ENCODE data around the gene LRRC8D. TPM values are rescaled to one million over a fixed set of nuclear protein-coding genes. Genes with fewer than 3 reads are reported as not detected.

Gene LRRC8D
- total RNA-seq, 1 experiment from 2014 or later = 19.6 TPM

DNA sequence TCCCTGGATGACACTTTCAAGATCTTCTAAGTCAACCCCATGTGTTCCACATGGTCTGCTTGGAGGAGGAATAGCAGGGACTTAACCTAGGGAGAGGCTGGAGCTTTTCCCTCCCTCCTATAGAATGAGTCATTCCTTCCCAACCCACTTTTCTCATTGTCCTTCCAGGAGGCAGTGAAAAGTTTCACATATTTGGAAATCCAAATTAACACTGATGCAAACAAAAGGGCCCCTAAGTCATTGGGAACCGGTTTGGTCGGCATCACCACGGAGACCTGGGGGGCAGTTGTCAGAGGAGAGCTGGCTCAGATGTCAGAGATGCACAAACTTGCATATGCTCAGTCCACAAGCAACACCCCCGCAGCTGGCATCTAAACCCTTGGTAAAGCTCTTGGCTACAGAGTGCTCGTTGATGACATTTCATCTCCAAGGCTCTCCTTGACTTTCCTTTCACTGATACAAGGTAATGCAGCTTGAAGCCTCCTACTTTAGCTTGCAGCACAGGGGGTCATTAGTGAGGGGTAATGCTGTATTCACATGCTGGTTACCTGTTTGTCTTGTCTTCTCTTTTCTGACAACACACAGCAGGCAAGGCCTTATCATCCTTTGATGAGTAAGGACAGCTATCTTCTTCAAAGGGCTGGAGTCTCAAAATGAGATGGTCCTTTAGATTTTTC is 12.3 kb upstream of the LRRC8D start:
- Histone ChIP-seq H3K9ac (ENCODE audit: low read length) (no peak overlapping the region), H3K27ac (ENCODE audit: low read length) (0 out of 2 replicates have a peak overlapping the region, but pooled peaks have one; percentile 13)
- peak; percentile 85 for DNase-seq

DNA sequence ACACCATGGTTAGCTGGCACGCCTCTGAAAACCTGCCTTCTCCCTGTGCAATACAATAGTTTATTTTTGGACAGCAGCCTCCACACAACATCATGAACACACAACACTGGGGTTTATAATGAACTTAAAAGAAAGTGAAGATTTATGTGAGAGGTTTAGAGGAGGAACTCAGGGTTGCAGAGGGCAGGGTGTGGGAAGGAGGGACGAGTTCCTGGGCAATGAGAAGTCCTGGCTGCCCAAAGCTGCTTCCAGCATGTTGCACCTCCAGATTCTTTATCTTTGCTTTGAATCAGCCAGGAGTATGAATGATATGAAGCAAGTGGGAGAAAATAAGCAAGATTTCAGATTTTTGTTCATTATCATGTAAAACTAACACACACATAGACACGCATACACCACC is 11.3 kb upstream of the LRRC8D start:
- DNase-seq (no peak), ATAC-seq (no peak)
- no peaks in the 10 kb centered on the region for H3K27me3 ChIP-seq (ENCODE audit: low read length)
- H3K36me3 ChIP-seq (ENCODE audit: low read depth, low read length) = no peaks in the 10 kb centered on the region
- POLR2A ChIA-PET (ENCODE audit: unreplicated experiment) = interaction anchor here (0.6 kb wide), 2 partner anchors 12 to 255 kb away, joined by 3 to 6 read pairs; no protein-coding TSS in a partner anchor
- H3K4me2 ChIP-seq (ENCODE audit: low read length) = no peak overlapping the region
- intact Hi-C loops (cut with micrococcal nuclease) = no loop called here
- no TSS peak for BruUV-seq (replicated peaks)
- H3F3A ChIP-seq (ENCODE audit: low read length, unreplicated experiment) = no peaks in the 10 kb centered on the region
- no peaks in the 10 kb centered on the region for H3K9me2 ChIP-seq (replicated peaks; ENCODE audit: low read length)
- no peak overlapping the region for H3K27ac ChIP-seq (ENCODE audit: low read length)
- no peak overlapping the region for H2AFZ ChIP-seq (ENCODE audit: low read length)
- no peaks in the 10 kb centered on the region for H4K20me1 ChIP-seq (ENCODE audit: low read length)
- no peaks in the 10 kb centered on the region for H3K9me3 ChIP-seq (ENCODE audit: low read length)
- no peak overlapping the region for H3K4me3 ChIP-seq (ENCODE audit: low read length)
- TF ChIP-seq, protein P1, sequence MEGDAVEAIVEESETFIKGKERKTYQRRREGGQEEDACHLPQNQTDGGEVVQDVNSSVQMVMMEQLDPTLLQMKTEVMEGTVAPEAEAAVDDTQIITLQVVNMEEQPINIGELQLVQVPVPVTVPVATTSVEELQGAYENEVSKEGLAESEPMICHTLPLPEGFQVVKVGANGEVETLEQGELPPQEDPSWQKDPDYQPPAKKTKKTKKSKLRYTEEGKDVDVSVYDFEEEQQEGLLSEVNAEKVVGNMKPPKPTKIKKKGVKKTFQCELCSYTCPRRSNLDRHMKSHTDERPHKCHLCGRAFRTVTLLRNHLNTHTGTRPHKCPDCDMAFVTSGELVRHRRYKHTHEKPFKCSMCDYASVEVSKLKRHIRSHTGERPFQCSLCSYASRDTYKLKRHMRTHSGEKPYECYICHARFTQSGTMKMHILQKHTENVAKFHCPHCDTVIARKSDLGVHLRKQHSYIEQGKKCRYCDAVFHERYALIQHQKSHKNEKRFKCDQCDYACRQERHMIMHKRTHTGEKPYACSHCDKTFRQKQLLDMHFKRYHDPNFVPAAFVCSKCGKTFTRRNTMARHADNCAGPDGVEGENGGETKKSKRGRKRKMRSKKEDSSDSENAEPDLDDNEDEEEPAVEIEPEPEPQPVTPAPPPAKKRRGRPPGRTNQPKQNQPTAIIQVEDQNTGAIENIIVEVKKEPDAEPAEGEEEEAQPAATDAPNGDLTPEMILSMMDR (conservative IDR thresholded peaks at IDR 0.05; ENCODE audit: low read depth, low read length) = no peak
- TF ChIP-seq EZH2phosphoT487 (IDR thresholded peaks at IDR 0.05; ENCODE audit: borderline replicate concordance, low read length) (no peak), EZH2 (IDR thresholded peaks at IDR 0.05; ENCODE audit: low read length, unreplicated experiment) (no peak)
- H3K79me2 ChIP-seq (ENCODE audit: low read length) = no peaks in the 10 kb centered on the region
- H3K4me1 ChIP-seq (ENCODE audit: insufficient read depth, low read length) = peaks cover 22% of the 10 kb centered on the region
- H3K9ac ChIP-seq (ENCODE audit: low read length) = no peak overlapping the region
- CTCF ChIA-PET = no interaction called here

More for the DNA sequence above, 12.3 kb upstream of the LRRC8D start:
- peak; percentile 76 for ATAC-seq
- peak overlapping the region; percentile 24 for H3K4me2 ChIP-seq (ENCODE audit: low read length)
- H3F3A ChIP-seq (ENCODE audit: low read length, unreplicated experiment) = no peaks in the 10 kb centered on the region
- H3K79me2 ChIP-seq (ENCODE audit: low read length) = no peaks in the 10 kb centered on the region
- BruUV-seq (replicated peaks) = no TSS peak
- ChIA-PET CTCF (no interaction called here), POLR2A (ENCODE audit: unreplicated experiment) (interaction anchor here (0.5 kb wide), 1 partner anchor 169 kb away, joined by 26 read pairs; no protein-coding TSS in a partner anchor)
- TF ChIP-seq EZH2phosphoT487 (IDR thresholded peaks at IDR 0.05; ENCODE audit: borderline replicate concordance, low read length) (no peak), EZH2 (IDR thresholded peaks at IDR 0.05; ENCODE audit: low read length, unreplicated experiment) (no peak)
- TF ChIP-seq, protein P1 (conservative IDR thresholded peaks at IDR 0.05; ENCODE audit: low read depth, low read length) = no peak
- H3K27me3 ChIP-seq (ENCODE audit: low read length) = no peaks in the 10 kb centered on the region
- no peaks in the 10 kb centered on the region for H3K9me3 ChIP-seq (ENCODE audit: low read length)
- no peak overlapping the region for H3K4me3 ChIP-seq (ENCODE audit: low read length)
- H4K20me1 ChIP-seq (ENCODE audit: low read length) = no peaks in the 10 kb centered on the region
- 0 out of 2 replicates have a peak overlapping the region, but pooled peaks have one; percentile 7 for H2AFZ ChIP-seq (ENCODE audit: low read length)
- intact Hi-C loops (cut with micrococcal nuclease) = no loop called here
- H3K36me3 ChIP-seq (ENCODE audit: low read depth, low read length) = no peaks in the 10 kb centered on the region
- no peaks in the 10 kb centered on the region for H3K9me2 ChIP-seq (replicated peaks; ENCODE audit: low read length)
- H3K4me1 ChIP-seq (ENCODE audit: insufficient read depth, low read length) = peaks cover 22% of the 10 kb centered on the region

DNA sequence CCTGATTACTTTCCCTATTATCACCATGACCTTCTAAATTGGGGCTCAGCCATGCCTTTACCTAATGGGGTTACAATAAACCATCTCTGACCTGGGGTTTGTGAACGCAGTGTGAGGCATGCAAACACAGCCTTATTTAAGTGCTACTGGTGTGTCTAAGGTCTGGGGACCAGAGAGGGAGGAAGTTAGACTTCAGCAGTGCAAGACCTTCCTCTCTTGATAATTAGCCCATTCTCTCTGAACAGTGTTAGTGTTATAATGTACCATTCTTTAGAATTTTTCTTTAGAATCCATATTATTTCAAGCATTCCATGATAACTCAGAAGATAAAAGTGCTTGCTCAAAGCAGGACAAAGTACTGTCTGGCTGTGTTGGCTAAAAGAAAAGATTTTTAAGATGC is 10.5 kb upstream of the LRRC8D start:
- ChIA-PET CTCF (no interaction called here), POLR2A (ENCODE audit: unreplicated experiment) (interaction anchor here (0.6 kb wide), 2 partner anchors 12 to 255 kb away, joined by 3 to 6 read pairs; no protein-coding TSS in a partner anchor)
- H3K4me2 ChIP-seq (ENCODE audit: low read length) = no peak overlapping the region
- no peak overlapping the region for H3K4me3 ChIP-seq (ENCODE audit: low read length)
- ATAC-seq = no peak
- peaks cover 22% of the 10 kb centered on the region for H3K4me1 ChIP-seq (ENCODE audit: insufficient read depth, low read length)
- no peak overlapping the region for H3K9ac ChIP-seq (ENCODE audit: low read length)
- no peaks in the 10 kb centered on the region for H3K36me3 ChIP-seq (ENCODE audit: low read depth, low read length)
- TF ChIP-seq EZH2 (IDR thresholded peaks at IDR 0.05; ENCODE audit: low read length, unreplicated experiment) (no peak), EZH2phosphoT487 (IDR thresholded peaks at IDR 0.05; ENCODE audit: borderline replicate concordance, low read length) (no peak)
- TF ChIP-seq, protein P1 (conservative IDR thresholded peaks at IDR 0.05; ENCODE audit: low read depth, low read length) = no peak
- no peaks in the 10 kb centered on the region for H3K79me2 ChIP-seq (ENCODE audit: low read length)
- H3K27me3 ChIP-seq (ENCODE audit: low read length) = no peaks in the 10 kb centered on the region
- no peaks in the 10 kb centered on the region for H3F3A ChIP-seq (ENCODE audit: low read length, unreplicated experiment)
- no peaks in the 10 kb centered on the region for H3K9me3 ChIP-seq (ENCODE audit: low read length)
- intact Hi-C loops (cut with micrococcal nuclease) = no loop called here
- no peak overlapping the region for H3K27ac ChIP-seq (ENCODE audit: low read length)
- no peaks in the 10 kb centered on the region for H3K9me2 ChIP-seq (replicated peaks; ENCODE audit: low read length)
- no peak for DNase-seq
- H2AFZ ChIP-seq (ENCODE audit: low read length) = no peak overlapping the region
- H4K20me1 ChIP-seq (ENCODE audit: low read length) = no peaks in the 10 kb centered on the region
- BruUV-seq (replicated peaks) = no TSS peak
